OCI-LY7 (cell line): Measurements from ENCODE around the gene SLC25A5. TPM values are rescaled to one million over a fixed set of nuclear protein-coding genes. Genes with fewer than 3 reads are reported as not detected.
"Not testable (repeated sequence)": the region's sequence is repeated elsewhere in the genome, so short reads cannot be mapped to it uniquely, and the experiment has no call there.

Experiments
- BruUV-seq: library from RNA; stranded (reverse); fragments of 400-500 nt; replicated peaks from 2 replicates; lab custom pipeline; 2021; lab: Mats Ljungman, UMichigan
- CTCF ChIA-PET: fragments of 300-600 bp; sonication (Branson Sonifier 250); formaldehyde crosslinking; loops from one replicate; lab custom pipeline; 2022; ENCODE audit warnings: antibody characterized with exemption; ENCODE audit not compliant: unreplicated experiment; lab: Charles Lee
- POLR2A ChIA-PET: fragments of 300-600 bp; sonication (Branson Sonifier 250); formaldehyde crosslinking; loops from one replicate; lab custom pipeline; 2022; ENCODE audit warnings: antibody characterized with exemption; lab: Charles Lee
- DNase-seq: peaks from one replicate; pipeline ENCODE4 v3.0.0-alpha.2; 2015; ENCODE audit warnings: low spot score
- H2AFZ ChIP-seq: fragments of 200-600 bp; sonication (generic), shearing (Covaris generic); 2 replicates; pipeline ENCODE4 v1.6.1; 2014; ENCODE audit warnings: mild to moderate bottlenecking, antibody characterized with exemption, low read length, moderate library complexity
- H3K27ac ChIP-seq: fragments of 200-600 bp; sonication (generic); 2 replicates; pipeline ENCODE4 v1.5.1; 2014; ENCODE audit warnings: mixed run types, low read depth, mild to moderate bottlenecking, moderate library complexity, low read length, inconsistent platforms; ENCODE audit not compliant: poor library complexity, severe bottlenecking
- H3K36me3 ChIP-seq: fragments of 200-600 bp; sonication (generic); 2 replicates; pipeline ENCODE4 v1.6.1; 2014; ENCODE audit warnings: mild to moderate bottlenecking, antibody characterized with exemption, low read length, moderate library complexity, mixed read lengths; ENCODE audit not compliant: insufficient read depth
- H3K4me1 ChIP-seq: fragments of 200-600 bp; sonication (generic); 2 replicates; pipeline ENCODE4 v1.5.1; 2014; ENCODE audit warnings: mild to moderate bottlenecking, low read length; ENCODE audit not compliant: insufficient read depth, poor library complexity, severe bottlenecking
- H3K4me2 ChIP-seq: fragments of 200-600 bp; sonication (generic); 2 replicates; pipeline ENCODE4 v1.6.1; 2014; ENCODE audit warnings: mild to moderate bottlenecking, low read length
- H3K4me3 ChIP-seq: fragments of 200-600 bp; sonication (generic); 2 replicates; pipeline ENCODE4 v1.5.1; 2014; ENCODE audit warnings: mild to moderate bottlenecking, low read depth, low read length; ENCODE audit not compliant: poor library complexity, severe bottlenecking
- H3K79me2 ChIP-seq: fragments of 200-600 bp; sonication (generic); 2 replicates; pipeline ENCODE4 v1.6.1; 2016; ENCODE audit warnings: low read depth, mild to moderate bottlenecking, low read length, moderate library complexity, mixed read lengths; ENCODE audit not compliant: insufficient read depth
- H3K9me2 ChIP-seq: fragments of 200-600 bp; sonication (generic); 2 replicates; pipeline ENCODE4 v1.6.1; 2016; ENCODE audit warnings: mild to moderate bottlenecking, low read length, mixed read lengths; ENCODE audit not compliant: insufficient read depth
- H3K9me3 ChIP-seq: fragments of 200-600 bp; sonication (generic); 2 replicates; pipeline ENCODE4 v1.6.1; 2014; ENCODE audit warnings: mild to moderate bottlenecking, mixed run types, low read length, mixed read lengths
- H4K20me1 ChIP-seq: fragments of 200-600 bp; sonication (generic); 2 replicates; pipeline ENCODE4 v1.6.1; 2014; ENCODE audit warnings: mild to moderate bottlenecking, antibody characterized with exemption, low read length, moderate library complexity, mixed read lengths; ENCODE audit not compliant: insufficient read depth
- EZH2phosphoT487 ChIP-seq: fragments of 200-600 bp; sonication (generic); IDR thresholded peaks from 2 replicates; pipeline ENCODE4 v1.6.1; 2018; ENCODE audit warnings: low read depth, borderline replicate concordance, mild to moderate bottlenecking, mixed run types, antibody characterized with exemption, low read length, moderate library complexity, mixed read lengths
- intact Hi-C: fragments of 100-400 bp; cut with micrococcal nuclease; formaldehyde crosslinking; loops from one replicate; pipeline ENCODE4 v1.10.0; 2022; ENCODE audit not compliant: unreplicated experiment
- total RNA-seq, 2 experiments: library from RNA; depleted of rRNA in 1 of 2; stranded (reverse); fragments of >200 nt in 1 of 2; shearing (Covaris generic) in 1 of 2; gene quantifications; 2 replicates each; pipeline ENCODE4 v1.2.3, GENCODE V29; 2014 to 2022
- TF ChIP-seq, protein P1 (sequence below): fragments of 200-600 bp; sonication (generic); conservative IDR thresholded peaks from 2 replicates; pipeline ENCODE4 v1.5.1; 2014; ENCODE audit warnings: mild to moderate bottlenecking, antibody characterized with exemption, low read length, moderate library complexity, mixed read lengths

The SLC25A5 gene
- total RNA-seq, 2 experiments from 2014 or later, result 231 to 525 TPM

DNA sequence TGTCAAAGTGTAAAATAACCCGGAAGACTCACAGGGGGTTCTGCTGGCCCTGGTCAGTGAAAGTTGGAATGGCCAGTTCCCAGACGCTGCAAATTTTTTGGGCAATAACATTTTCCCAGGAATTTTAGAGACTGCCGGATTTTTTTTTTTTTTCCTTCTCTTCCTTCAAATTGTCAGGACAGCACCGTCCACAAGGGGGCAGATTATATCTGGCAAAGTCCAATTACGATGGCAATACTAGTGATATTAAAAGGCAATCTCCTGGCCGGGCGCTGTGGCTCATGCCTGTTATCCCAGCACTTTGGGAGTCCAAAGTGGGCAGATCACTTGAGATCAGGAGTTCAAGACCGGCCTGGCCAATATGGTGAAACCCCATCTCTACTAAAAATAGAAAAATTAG lies 20.5 kb downstream of the SLC25A5 start:
- no peak overlapping the region for H3K4me2 ChIP-seq

DNA sequence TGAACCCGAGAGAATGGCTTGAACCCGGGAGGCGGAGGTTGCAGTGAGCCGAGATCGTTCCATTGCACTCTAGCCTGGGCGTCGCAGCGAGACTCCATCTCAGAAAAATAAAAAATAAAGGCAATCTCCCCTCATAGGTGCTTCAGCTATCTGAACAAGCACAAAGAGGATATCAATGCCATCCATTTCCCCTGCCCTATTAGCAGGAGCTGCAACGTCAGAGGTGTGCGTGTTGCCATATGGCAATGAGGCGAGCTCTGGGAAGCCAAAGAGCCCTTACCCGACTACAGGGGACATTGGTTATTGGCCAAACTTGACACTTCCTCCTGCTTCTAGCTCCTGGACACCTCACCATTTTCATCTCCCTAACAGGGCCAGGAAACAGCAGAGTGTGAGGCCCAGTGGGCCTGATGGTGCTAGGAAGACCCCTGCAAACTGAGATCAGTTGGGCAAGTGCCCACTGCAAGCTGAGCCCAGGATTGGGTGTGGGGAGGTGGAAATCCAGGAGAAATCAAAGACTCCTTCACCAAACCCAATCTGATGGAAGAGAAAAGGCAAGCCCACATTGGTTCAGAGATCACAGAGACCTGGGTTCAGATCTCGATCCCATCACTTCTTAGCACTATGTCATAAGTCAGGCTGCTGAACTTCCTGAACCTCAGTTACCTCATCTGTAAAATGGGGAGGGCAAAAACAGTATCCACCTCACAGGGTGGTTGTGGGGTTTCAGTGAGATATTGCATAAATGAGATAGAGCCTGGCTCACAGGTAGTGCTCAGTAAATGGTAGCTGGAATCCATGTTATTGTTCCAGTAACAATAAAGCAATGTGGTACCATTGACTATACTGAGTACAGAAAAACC lies 21.2 kb downstream of the SLC25A5 start:
- ChIA-PET POLR2A (no interaction called here), CTCF (interaction anchor here (1.1 kb wide), 1 partner anchor 27 kb away, joined by 3 read pairs; no protein-coding TSS in a partner anchor)
- TF ChIP-seq, protein P1, sequence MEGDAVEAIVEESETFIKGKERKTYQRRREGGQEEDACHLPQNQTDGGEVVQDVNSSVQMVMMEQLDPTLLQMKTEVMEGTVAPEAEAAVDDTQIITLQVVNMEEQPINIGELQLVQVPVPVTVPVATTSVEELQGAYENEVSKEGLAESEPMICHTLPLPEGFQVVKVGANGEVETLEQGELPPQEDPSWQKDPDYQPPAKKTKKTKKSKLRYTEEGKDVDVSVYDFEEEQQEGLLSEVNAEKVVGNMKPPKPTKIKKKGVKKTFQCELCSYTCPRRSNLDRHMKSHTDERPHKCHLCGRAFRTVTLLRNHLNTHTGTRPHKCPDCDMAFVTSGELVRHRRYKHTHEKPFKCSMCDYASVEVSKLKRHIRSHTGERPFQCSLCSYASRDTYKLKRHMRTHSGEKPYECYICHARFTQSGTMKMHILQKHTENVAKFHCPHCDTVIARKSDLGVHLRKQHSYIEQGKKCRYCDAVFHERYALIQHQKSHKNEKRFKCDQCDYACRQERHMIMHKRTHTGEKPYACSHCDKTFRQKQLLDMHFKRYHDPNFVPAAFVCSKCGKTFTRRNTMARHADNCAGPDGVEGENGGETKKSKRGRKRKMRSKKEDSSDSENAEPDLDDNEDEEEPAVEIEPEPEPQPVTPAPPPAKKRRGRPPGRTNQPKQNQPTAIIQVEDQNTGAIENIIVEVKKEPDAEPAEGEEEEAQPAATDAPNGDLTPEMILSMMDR, result no peak
- TF ChIP-seq EZH2phosphoT487, result no peak
- Histone ChIP-seq H4K20me1 (no peaks in the 10 kb centered on the region), H2AFZ (no peak overlapping the region), H3K79me2 (no peaks in the 10 kb centered on the region), H3K36me3 (no peaks in the 10 kb centered on the region), H3K27ac (no peak overlapping the region), H3K4me2 (no peak overlapping the region), H3K9me2 (no peaks in the 10 kb centered on the region), H3K4me3 (no peak overlapping the region), H3K9me3 (no peaks in the 10 kb centered on the region), H3K4me1 (no peaks in the 10 kb centered on the region)
- DNase-seq, result no peak
- no TSS peak for BruUV-seq
- intact Hi-C loops, result no loop called here

More for the DNA sequence above, 20.5 kb downstream of the SLC25A5 start:
- POLR2A ChIA-PET, result interaction anchor here (0.6 kb wide), 1 partner anchor 34 kb away, joined by 3 read pairs; no protein-coding TSS in a partner anchor
- no peak overlapping the region for H3K4me3 ChIP-seq
- intact Hi-C loops, result no loop called here
- no TSS peak for BruUV-seq
- no peak overlapping the region for H3K27ac ChIP-seq
- H3K4me1 ChIP-seq, result no peaks in the 10 kb centered on the region
- no peaks in the 10 kb centered on the region for H3K9me2 ChIP-seq
- DNase-seq, result peak; percentile 45
- no peaks in the 10 kb centered on the region for H3K79me2 ChIP-seq
- no peak overlapping the region for H2AFZ ChIP-seq
- no peaks in the 10 kb centered on the region for H3K9me3 ChIP-seq
- TF ChIP-seq EZH2phosphoT487, result no peak
- TF ChIP-seq, protein P1, result peak; percentile 73
- no peaks in the 10 kb centered on the region for H4K20me1 ChIP-seq
- no peaks in the 10 kb centered on the region for H3K36me3 ChIP-seq
- CTCF ChIA-PET, result interaction anchor here (1.1 kb wide), 1 partner anchor 27 kb away, joined by 3 read pairs; no protein-coding TSS in a partner anchor

DNA sequence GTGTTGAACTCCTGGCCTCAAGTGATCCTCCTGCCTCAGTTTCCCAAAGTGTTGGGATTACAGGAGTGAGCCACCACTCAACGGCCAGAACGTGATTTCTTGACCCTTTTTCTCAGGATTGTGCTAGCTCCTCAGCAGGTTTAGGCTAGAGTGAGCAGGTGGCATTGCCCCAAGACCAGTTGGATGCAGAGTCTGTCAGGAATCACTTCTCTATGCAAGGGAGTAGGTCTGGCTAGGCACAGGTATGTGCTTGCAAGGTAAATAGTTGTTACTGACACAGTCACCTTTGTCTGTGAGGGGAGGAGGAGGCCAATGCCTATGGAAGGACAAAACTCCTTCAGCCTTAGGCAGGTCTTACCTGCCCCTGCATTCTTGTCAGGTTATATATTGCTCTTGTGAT lies 24.2 kb downstream of the SLC25A5 start:
- no peak overlapping the region for H2AFZ ChIP-seq
- no peaks in the 10 kb centered on the region for H3K9me3 ChIP-seq
- peaks cover 9% of the 10 kb centered on the region for H3K4me1 ChIP-seq
- BruUV-seq, result no TSS peak
- ChIA-PET CTCF (no interaction called here), POLR2A (no interaction called here)
- no peak for DNase-seq
- no peaks in the 10 kb centered on the region for H3K36me3 ChIP-seq
- H3K79me2 ChIP-seq, result no peaks in the 10 kb centered on the region
- H3K4me3 ChIP-seq, result no peak overlapping the region
- intact Hi-C loops, result no loop called here
- H3K27ac ChIP-seq, result no peak overlapping the region
- H3K9me2 ChIP-seq, result no peaks in the 10 kb centered on the region
- H4K20me1 ChIP-seq, result no peaks in the 10 kb centered on the region
- TF ChIP-seq, protein P1, result no peak
- no peak for TF ChIP-seq EZH2phosphoT487
- H3K4me2 ChIP-seq, result no peak overlapping the region

DNA sequence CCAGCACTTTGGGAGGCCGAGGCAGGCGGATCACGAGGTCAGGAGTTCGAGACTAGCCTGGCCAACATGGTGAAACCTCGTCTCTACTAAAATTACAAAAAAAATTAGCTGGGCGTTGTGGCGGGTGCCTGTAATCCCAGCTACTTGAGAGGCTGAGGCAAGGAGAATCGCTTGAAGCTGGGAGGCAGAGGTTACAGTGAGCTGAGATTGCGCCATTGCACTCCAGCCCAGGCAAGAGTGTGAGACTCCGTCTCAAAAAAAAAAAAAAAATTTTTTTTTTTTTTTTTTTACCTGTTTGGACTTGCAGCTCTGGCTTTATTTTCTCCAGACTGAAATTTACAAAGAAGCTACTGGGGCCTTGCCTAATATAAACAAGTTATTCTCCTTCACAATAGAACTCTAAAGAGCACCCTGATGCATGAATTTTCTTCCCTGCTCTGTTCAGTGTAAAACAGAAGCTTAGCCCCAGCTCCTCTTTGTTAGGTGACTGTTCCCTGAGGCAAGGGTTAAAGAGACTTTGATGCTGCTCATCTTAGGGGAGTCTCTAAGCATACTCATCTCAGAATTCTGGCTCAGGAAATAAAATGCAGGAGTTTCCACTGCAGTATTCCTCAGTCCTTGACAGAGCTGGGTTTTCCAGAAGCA lies 25.7 kb downstream of the SLC25A5 start:
- H3K36me3 ChIP-seq, intact Hi-C loops, BruUV-seq, H3K4me2 ChIP-seq, CTCF ChIA-PET, H3K4me3 ChIP-seq, H3K4me1 ChIP-seq, DNase-seq, H2AFZ ChIP-seq, H4K20me1 ChIP-seq, H3K27ac ChIP-seq, H3K9me3 ChIP-seq, H3K9me2 ChIP-seq, H3K79me2 ChIP-seq: not testable (repeated sequence)
- POLR2A ChIA-PET, result interaction anchor here (0.7 to 0.9 kb wide), 3 partner anchors 10 to 1359 kb away, joined by 3 to 5 read pairs (median 4); partner anchors contain the start of gene SLC25A5
